NB4 (cell line): ENCODE data around the gene STPG1.
"Not testable (repeated sequence)": the region's sequence is repeated elsewhere in the genome, so short reads cannot be mapped to it uniquely, and the experiment has no call there.

ENCODE experiments used
- DNase-seq: peaks from one replicate; pipeline ENCODE4 v3.0.0; 2010; ENCODE audit warnings: low read depth
- H3K4me3 ChIP-seq: one replicate; pipeline ENCODE4 v1.5.1; 2011; ENCODE audit warnings: mild to moderate bottlenecking, low read depth, low read length, moderate library complexity
- MYC ChIP-seq: IDR thresholded peaks from 2 replicates; pipeline ENCODE4 v1.6.1; 2011; ENCODE audit warnings: low read depth, low read length
- POLR2A ChIP-seq: IDR thresholded peaks from 2 replicates; pipeline ENCODE4 v1.6.1; 2011; ENCODE audit warnings: mild to moderate bottlenecking; ENCODE audit not compliant: insufficient read length; ENCODE audit errors: extremely low read depth
- TF ChIP-seq, protein P1 (sequence below): IDR thresholded peaks from 2 replicates; pipeline ENCODE4 v1.6.1; 2011; ENCODE audit warnings: low read depth, low read length
- TF ChIP-seq, protein P2 (sequence below): IDR thresholded peaks from one replicate; pipeline ENCODE4 v1.5.1; 2012; ENCODE audit warnings: low read depth, low read length

The STPG1 gene, protein sequence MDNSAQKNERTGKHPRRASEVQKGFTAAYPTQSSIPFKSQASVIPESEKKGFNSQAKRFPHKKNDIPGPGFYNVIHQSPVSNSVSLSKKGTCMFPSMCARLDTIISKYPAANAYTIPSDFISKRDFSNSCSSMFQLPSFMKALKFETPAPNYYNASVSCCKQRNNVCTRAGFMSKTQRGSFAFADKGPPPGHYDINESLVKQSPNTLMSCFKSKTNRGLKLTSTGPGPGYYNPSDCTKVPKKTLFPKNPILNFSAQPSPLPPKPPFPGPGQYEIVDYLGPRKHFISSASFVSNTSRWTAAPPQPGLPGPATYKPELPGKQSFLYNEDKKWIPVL

DNA sequence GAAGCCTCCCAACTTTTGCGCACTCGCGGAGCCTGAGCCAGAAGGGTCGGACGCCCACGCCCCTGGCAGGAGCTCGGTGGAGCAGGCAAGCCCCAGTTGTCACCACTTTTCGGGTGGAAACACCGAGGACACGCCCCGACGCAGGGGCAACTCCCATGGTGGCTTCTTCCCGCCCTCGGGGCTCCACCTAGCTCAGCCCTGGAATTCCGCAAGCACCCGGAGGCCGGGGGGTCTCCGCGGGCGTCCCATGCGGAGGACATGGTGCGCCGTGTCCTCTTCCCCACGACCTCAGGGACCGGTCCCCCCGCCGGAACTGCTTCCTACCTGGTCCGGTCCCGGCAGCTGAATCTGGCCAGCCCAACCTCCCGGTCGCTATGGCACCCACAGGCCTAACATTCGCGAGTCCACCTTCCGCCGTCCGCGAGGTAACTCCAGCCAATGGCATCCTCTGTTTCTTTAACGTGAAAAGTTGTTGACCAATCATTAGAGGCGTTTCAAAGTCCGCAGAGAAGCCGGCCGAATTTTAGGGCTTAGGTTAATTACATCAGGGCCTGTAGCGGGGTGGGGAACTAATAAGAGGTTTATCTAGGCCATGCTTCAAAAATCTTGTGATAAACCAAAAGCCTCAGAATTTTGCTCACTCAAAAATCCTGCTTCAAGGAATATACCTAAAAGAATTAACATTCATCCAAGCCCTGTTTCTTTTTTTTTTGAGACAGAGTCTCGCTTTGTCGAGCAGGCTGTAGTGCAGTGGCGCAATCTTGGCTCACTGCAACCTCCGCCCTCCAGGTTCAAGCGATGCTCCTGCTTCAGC, at the start of gene STPG1:
TSS of gene STPG1 (minus strand) at position 433 of the 814 bp plus-strand sequence. CDS start 12,394 bp downstream, outside the sequence.
- DNase-seq = peak; percentile 88
- H3K4me3 ChIP-seq = peak within 1 kb of the TSS; percentile 74

DNA sequence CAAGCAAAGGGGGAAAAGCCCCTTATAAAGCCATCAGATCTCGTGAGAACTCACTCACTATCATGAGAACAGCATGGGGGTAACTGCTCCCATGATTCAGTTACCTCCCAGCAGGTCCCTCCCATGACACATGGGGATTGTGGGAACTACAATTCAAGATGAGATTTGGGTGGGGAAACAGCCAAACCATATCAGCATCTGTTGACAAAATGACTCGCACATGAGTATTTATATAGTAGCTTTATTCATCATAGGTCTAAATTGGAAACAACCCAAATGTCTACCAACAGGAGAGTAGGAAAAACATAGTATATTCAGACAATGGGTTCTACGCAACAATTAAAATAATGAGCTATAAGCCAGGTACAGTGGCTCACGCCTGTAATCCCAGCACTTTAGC, 48.5 kb upstream of the STPG1 start:
- not testable (repeated sequence) for DNase-seq, H3K4me3 ChIP-seq

More for the DNA sequence above, at the start of gene STPG1:
- TF ChIP-seq, protein P1, sequence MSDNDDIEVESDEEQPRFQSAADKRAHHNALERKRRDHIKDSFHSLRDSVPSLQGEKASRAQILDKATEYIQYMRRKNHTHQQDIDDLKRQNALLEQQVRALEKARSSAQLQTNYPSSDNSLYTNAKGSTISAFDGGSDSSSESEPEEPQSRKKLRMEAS = no peak
- TF ChIP-seq, protein P2, sequence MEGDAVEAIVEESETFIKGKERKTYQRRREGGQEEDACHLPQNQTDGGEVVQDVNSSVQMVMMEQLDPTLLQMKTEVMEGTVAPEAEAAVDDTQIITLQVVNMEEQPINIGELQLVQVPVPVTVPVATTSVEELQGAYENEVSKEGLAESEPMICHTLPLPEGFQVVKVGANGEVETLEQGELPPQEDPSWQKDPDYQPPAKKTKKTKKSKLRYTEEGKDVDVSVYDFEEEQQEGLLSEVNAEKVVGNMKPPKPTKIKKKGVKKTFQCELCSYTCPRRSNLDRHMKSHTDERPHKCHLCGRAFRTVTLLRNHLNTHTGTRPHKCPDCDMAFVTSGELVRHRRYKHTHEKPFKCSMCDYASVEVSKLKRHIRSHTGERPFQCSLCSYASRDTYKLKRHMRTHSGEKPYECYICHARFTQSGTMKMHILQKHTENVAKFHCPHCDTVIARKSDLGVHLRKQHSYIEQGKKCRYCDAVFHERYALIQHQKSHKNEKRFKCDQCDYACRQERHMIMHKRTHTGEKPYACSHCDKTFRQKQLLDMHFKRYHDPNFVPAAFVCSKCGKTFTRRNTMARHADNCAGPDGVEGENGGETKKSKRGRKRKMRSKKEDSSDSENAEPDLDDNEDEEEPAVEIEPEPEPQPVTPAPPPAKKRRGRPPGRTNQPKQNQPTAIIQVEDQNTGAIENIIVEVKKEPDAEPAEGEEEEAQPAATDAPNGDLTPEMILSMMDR = no peak
- peak; percentile 12 for TF ChIP-seq POLR2A
- TF ChIP-seq MYC = no peak

DNA sequence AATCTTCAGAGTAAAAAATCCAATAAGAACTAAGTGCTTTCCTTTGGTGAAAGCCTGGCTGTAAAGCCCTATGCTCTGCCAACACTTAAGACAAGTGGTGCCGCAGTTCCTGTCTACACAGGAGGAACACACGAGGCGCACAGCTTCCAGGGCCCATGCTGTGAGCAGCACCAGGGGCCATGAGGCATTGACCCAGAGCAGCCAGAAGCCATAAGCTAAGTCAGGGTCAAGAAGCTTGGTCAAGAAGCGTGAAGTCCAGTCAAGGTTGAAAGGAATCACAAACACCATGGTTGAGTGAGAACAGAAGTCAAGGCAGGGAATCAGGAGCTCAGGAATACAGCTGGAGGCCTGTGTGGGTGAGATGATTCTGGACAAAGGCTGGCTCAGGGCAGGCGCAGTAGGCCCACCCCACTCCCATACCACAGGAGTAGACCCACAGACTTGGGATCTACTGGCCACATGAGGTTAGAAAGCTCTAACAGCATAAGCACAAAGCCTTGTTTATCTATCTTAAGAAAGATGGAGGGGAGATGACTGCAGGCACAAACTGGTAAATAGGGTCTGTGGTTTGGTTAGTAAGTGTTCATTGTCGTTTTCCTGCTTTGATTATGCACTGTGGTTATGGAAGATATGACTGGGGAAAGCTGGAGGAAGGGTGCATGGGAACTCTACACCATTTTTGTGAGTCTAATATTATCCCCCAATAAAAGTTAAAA, 46.1 kb upstream of the STPG1 start:
- DNase-seq = no peak
- no peak overlapping the region for H3K4me3 ChIP-seq
- TF ChIP-seq, protein P2 = no peak
- TF ChIP-seq, protein P1 = no peak
- TF ChIP-seq MYC = no peak
- TF ChIP-seq POLR2A = no peak

DNA sequence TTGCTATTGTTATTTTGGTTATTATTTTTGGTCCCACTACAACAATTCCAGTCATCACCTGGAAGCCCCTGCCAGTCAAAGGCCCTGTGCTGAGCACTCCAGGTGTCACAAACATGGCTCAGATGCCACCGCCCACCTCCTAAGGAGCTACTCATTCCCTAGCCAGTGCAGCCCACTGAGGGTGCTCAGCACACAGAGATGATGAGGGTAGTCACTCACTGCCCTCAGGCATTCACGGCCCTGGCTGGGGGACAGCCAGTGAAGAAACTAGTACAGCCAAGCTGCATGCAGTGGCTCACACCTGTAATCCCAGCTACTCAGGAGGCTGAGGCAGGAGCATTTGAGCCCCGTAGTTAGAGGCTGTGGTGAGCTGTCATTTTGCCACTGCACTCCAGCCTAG, 44.3 kb upstream of the STPG1 start:
- TF ChIP-seq POLR2A (no peak), MYC (no peak)
- TF ChIP-seq, protein P2 = no peak
- TF ChIP-seq, protein P1 = no peak
- no peak for DNase-seq
- no peak overlapping the region for H3K4me3 ChIP-seq

DNA sequence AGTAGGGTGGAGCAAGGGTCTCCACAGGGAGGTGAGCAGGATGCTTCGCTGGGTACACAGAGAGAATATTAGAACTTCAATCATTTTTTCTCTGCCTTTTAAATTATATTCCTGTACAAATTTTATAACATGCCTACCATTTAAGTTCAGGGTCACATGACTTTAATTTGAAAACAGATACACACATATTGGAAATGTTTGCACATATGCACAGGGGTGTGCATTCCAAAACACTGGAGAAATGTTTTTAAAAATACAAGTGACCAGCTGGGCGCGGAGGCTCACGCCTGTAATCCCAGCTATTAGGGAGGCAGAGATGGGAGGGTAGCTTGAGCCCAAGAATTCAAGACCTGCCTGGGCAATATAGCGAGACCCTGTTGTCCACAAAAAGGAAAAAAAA, 41.7 kb upstream of the STPG1 start:
- H3K4me3 ChIP-seq = no peak overlapping the region
- TF ChIP-seq, protein P2 = no peak
- no peak for TF ChIP-seq POLR2A
- TF ChIP-seq, protein P1 = no peak
- TF ChIP-seq MYC = no peak
- DNase-seq = no peak

DNA sequence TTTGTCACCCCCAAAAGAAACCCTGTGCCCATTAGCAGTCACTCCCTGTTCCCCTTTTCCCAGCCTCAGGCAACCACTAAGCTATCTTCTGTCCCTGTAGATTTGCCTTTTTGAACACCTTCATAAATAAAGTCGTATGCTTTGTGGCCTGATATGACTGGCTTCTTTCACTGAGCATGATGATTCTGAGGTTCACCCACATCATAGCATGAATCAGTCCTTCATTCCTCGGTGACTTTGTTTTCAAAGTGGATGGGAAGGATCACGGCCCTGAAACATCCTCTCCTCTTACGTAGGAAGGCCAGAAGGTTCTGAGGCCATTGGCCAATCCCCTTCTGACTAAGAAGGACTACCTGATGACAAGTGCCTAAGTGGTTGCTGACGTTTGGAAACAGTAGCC, 41.1 kb upstream of the STPG1 start:
- no peak for DNase-seq
- TF ChIP-seq, protein P2 = no peak
- TF ChIP-seq POLR2A = no peak
- TF ChIP-seq, protein P1 = no peak
- TF ChIP-seq MYC = no peak
- H3K4me3 ChIP-seq = no peak overlapping the region
